ENCODE measurements around the gene PEX14. TPM values are rescaled to one million over a fixed set of nuclear protein-coding genes. Genes with fewer than 3 reads are reported as not detected.

PEX14 gene
- total RNA-seq, 1 experiment from 2014 or later = 27.3 TPM

DNA sequence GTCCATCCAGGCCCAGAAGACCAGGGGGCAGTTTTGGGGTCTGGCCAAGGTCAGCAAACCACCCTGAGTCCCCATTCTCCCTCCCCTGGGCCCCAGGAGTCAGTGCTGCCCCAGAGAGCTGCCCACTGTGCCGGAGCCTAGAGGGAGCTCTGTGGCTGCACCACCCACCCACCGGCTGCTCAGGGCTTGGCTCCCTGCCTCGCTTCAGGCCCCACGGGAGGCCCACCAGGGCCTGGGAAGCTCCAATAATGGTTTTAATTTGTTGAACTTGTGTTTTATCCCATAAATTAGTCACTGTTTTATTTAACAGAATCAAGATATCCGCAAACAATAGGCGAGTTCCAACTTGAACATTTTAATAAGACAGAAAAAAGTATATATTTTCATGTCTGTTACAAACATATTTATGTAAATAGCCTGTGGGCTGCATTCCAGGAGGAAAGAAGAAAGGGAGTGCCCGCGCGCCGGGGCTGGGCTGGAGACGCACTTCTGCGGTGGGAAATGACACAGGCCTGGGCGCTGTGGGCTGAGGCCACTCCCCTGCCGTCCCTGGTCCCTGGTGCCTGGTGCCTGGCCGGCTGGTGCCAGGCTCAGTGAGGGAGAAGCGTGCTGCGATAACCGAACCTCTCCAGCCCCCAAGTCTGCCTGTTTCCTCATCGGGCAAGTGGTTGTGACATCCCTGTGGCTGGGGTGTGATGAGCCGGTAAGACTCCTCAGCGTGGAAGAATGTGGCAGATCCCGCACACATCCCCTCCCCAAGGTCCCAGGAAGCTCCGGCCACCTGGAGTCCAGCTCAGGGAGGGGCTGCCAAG is 160.5 kb downstream of the PEX14 start:
- ATAC-seq (no peak), DNase-seq (ENCODE audit: low spot score) (no peak)
- POLR2A ChIA-PET = no interaction called here
- Mint-ChIP-seq H3K36me3 (no peaks in the 10 kb centered on the region), H3K9me3 (no peaks in the 10 kb centered on the region), H3K27ac (no peak overlapping the region), H3K4me1 (peaks cover 37% of the 10 kb centered on the region), H3K27me3 (ENCODE audit: low read depth) (peaks cover 23% of the 10 kb centered on the region), H3K4me3 (no peak overlapping the region)
- TF ChIP-seq NFYB (CRISPR knock-in tag; conservative IDR thresholded peaks at IDR 0.05; ENCODE audit: low read depth) (no peak), ZBTB21 (CRISPR knock-in tag; IDR thresholded peaks at IDR 0.05; ENCODE audit: borderline replicate concordance) (no peak), ZNF396 (CRISPR knock-in tag; IDR thresholded peaks at IDR 0.05; ENCODE audit: borderline replicate concordance) (no peak), CREB1 (CRISPR knock-in tag; IDR thresholded peaks at IDR 0.05) (no peak), HMGA2 (CRISPR knock-in tag; IDR thresholded peaks at IDR 0.05) (no peak)
- TF ChIP-seq, protein P1, sequence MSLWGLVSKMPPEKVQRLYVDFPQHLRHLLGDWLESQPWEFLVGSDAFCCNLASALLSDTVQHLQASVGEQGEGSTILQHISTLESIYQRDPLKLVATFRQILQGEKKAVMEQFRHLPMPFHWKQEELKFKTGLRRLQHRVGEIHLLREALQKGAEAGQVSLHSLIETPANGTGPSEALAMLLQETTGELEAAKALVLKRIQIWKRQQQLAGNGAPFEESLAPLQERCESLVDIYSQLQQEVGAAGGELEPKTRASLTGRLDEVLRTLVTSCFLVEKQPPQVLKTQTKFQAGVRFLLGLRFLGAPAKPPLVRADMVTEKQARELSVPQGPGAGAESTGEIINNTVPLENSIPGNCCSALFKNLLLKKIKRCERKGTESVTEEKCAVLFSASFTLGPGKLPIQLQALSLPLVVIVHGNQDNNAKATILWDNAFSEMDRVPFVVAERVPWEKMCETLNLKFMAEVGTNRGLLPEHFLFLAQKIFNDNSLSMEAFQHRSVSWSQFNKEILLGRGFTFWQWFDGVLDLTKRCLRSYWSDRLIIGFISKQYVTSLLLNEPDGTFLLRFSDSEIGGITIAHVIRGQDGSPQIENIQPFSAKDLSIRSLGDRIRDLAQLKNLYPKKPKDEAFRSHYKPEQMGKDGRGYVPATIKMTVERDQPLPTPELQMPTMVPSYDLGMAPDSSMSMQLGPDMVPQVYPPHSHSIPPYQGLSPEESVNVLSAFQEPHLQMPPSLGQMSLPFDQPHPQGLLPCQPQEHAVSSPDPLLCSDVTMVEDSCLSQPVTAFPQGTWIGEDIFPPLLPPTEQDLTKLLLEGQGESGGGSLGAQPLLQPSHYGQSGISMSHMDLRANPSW (CRISPR knock-in tag; conservative IDR thresholded peaks at IDR 0.05; ENCODE audit: low read depth) = no peak
- TF ChIP-seq, protein P2, sequence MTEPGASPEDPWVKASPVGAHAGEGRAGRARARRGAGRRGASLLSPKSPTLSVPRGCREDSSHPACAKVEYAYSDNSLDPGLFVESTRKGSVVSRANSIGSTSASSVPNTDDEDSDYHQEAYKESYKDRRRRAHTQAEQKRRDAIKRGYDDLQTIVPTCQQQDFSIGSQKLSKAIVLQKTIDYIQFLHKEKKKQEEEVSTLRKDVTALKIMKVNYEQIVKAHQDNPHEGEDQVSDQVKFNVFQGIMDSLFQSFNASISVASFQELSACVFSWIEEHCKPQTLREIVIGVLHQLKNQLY (CRISPR knock-in tag; IDR thresholded peaks at IDR 0.05) = no peak
- CTCF ChIA-PET = interaction anchor here (0.6 to 1.9 kb wide), 11 partner anchors 10 to 275 kb away, joined by 3 to 5 read pairs (median 4); no protein-coding TSS in a partner anchor

DNA sequence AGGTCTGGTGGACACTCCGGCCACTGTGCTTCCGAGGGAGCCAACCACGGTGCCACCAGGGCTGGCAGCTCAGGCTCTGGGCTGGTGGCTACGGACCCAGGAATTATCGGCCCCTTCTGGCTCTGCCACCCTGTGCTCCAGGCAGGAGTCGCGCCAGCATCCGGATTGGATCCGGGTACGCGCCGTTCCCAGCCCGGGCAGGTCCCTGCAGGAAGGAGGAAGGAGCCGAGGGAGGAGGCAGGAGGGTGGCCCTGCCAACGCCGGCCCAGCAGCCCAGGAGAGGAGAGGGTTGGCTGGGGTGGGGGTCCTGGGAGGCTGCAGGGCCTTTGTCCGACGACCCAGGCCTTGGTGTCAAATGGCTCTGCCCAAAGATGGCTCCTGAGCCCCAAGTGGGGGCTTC is 161.2 kb downstream of the PEX14 start:
- ChIA-PET POLR2A (no interaction called here), CTCF (interaction anchor here (0.7 to 1.9 kb wide), 5 partner anchors 9 to 137 kb away, joined by 3 to 5 read pairs (median 4); no protein-coding TSS in a partner anchor)
- H3K4me1 Mint-ChIP-seq = peaks cover 30% of the 10 kb centered on the region
- no peaks in the 10 kb centered on the region for H3K9me3 Mint-ChIP-seq
- DNase-seq (ENCODE audit: low spot score) (no peak), ATAC-seq (no peak)
- no peak overlapping the region for H3K27ac Mint-ChIP-seq
- H3K27me3 Mint-ChIP-seq (ENCODE audit: low read depth) = peaks cover 26% of the 10 kb centered on the region
- no peak overlapping the region for H3K4me3 Mint-ChIP-seq
- no peaks in the 10 kb centered on the region for H3K36me3 Mint-ChIP-seq
- TF ChIP-seq, protein P3, sequence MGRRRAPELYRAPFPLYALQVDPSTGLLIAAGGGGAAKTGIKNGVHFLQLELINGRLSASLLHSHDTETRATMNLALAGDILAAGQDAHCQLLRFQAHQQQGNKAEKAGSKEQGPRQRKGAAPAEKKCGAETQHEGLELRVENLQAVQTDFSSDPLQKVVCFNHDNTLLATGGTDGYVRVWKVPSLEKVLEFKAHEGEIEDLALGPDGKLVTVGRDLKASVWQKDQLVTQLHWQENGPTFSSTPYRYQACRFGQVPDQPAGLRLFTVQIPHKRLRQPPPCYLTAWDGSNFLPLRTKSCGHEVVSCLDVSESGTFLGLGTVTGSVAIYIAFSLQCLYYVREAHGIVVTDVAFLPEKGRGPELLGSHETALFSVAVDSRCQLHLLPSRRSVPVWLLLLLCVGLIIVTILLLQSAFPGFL (CRISPR knock-in tag; IDR thresholded peaks at IDR 0.05; ENCODE audit: borderline replicate concordance) = no peak
- no peak for TF ChIP-seq ZNF671 (CRISPR knock-in tag; IDR thresholded peaks at IDR 0.05)
- TF ChIP-seq, protein P4, sequence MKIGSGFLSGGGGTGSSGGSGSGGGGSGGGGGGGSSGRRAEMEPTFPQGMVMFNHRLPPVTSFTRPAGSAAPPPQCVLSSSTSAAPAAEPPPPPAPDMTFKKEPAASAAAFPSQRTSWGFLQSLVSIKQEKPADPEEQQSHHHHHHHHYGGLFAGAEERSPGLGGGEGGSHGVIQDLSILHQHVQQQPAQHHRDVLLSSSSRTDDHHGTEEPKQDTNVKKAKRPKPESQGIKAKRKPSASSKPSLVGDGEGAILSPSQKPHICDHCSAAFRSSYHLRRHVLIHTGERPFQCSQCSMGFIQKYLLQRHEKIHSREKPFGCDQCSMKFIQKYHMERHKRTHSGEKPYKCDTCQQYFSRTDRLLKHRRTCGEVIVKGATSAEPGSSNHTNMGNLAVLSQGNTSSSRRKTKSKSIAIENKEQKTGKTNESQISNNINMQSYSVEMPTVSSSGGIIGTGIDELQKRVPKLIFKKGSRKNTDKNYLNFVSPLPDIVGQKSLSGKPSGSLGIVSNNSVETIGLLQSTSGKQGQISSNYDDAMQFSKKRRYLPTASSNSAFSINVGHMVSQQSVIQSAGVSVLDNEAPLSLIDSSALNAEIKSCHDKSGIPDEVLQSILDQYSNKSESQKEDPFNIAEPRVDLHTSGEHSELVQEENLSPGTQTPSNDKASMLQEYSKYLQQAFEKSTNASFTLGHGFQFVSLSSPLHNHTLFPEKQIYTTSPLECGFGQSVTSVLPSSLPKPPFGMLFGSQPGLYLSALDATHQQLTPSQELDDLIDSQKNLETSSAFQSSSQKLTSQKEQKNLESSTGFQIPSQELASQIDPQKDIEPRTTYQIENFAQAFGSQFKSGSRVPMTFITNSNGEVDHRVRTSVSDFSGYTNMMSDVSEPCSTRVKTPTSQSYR (CRISPR knock-in tag; IDR thresholded peaks at IDR 0.05) = no peak
- TF ChIP-seq, protein P5, sequence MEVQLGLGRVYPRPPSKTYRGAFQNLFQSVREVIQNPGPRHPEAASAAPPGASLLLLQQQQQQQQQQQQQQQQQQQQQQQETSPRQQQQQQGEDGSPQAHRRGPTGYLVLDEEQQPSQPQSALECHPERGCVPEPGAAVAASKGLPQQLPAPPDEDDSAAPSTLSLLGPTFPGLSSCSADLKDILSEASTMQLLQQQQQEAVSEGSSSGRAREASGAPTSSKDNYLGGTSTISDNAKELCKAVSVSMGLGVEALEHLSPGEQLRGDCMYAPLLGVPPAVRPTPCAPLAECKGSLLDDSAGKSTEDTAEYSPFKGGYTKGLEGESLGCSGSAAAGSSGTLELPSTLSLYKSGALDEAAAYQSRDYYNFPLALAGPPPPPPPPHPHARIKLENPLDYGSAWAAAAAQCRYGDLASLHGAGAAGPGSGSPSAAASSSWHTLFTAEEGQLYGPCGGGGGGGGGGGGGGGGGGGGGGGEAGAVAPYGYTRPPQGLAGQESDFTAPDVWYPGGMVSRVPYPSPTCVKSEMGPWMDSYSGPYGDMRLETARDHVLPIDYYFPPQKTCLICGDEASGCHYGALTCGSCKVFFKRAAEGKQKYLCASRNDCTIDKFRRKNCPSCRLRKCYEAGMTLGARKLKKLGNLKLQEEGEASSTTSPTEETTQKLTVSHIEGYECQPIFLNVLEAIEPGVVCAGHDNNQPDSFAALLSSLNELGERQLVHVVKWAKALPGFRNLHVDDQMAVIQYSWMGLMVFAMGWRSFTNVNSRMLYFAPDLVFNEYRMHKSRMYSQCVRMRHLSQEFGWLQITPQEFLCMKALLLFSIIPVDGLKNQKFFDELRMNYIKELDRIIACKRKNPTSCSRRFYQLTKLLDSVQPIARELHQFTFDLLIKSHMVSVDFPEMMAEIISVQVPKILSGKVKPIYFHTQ (CRISPR knock-in tag; IDR thresholded peaks at IDR 0.05) = no peak
- TF ChIP-seq SMAD3 (CRISPR knock-in tag; IDR thresholded peaks at IDR 0.05; ENCODE audit: borderline replicate concordance) = 0 out of 2 replicates have a peak, but pooled peaks have one; percentile 17
- TF ChIP-seq FOXP1 (CRISPR knock-in tag; IDR thresholded peaks at IDR 0.05; ENCODE audit: borderline replicate concordance) = no peak
- TF ChIP-seq, protein P6, sequence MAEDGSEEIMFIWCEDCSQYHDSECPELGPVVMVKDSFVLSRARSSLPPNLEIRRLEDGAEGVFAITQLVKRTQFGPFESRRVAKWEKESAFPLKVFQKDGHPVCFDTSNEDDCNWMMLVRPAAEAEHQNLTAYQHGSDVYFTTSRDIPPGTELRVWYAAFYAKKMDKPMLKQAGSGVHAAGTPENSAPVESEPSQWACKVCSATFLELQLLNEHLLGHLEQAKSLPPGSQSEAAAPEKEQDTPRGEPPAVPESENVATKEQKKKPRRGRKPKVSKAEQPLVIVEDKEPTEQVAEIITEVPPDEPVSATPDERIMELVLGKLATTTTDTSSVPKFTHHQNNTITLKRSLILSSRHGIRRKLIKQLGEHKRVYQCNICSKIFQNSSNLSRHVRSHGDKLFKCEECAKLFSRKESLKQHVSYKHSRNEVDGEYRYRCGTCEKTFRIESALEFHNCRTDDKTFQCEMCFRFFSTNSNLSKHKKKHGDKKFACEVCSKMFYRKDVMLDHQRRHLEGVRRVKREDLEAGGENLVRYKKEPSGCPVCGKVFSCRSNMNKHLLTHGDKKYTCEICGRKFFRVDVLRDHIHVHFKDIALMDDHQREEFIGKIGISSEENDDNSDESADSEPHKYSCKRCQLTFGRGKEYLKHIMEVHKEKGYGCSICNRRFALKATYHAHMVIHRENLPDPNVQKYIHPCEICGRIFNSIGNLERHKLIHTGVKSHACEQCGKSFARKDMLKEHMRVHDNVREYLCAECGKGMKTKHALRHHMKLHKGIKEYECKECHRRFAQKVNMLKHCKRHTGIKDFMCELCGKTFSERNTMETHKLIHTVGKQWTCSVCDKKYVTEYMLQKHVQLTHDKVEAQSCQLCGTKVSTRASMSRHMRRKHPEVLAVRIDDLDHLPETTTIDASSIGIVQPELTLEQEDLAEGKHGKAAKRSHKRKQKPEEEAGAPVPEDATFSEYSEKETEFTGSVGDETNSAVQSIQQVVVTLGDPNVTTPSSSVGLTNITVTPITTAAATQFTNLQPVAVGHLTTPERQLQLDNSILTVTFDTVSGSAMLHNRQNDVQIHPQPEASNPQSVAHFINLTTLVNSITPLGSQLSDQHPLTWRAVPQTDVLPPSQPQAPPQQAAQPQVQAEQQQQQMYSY (CRISPR knock-in tag; IDR thresholded peaks at IDR 0.05) = 0 out of 2 replicates have a peak, but pooled peaks have one; percentile 4
- TF ChIP-seq, protein P1 (CRISPR knock-in tag; conservative IDR thresholded peaks at IDR 0.05; ENCODE audit: low read depth) = no peak

Data from WTC11 (cell line).